HAP-1 (cell line): Measurements from ENCODE around the gene MED26.
A peak's percentile ranks its signal among the peaks of the same experiment; 100 is the strongest.

Experiments used
- DNase-seq, 2 experiments: peaks; one replicate each; pipeline ENCODE4 v3.0.0-alpha.2; 2016 to 2020; ENCODE audit warnings: low spot score in 2 of 2
- H3K27me3 ChIP-seq: fragments of 250-450 bp; sonication (Bioruptor Pico); 2 replicates; pipeline ENCODE4 v1.5.1; 2020; ENCODE audit warnings: low read depth, mild to moderate bottlenecking, moderate library complexity
- H3K36me3 ChIP-seq: fragments of 250-450 bp; sonication (Bioruptor Pico); replicated peaks from 2 replicates; pipeline ENCODE4 v1.5.1; 2020; ENCODE audit warnings: mild to moderate bottlenecking
- H3K4me1 ChIP-seq: fragments of 250-450 bp; sonication (Bioruptor Pico); 2 replicates; pipeline ENCODE4 v1.5.1; 2020; ENCODE audit warnings: mild to moderate bottlenecking
- H3K4me3 ChIP-seq: fragments of 250-450 bp; sonication (Bioruptor Pico); 2 replicates; pipeline ENCODE4 v1.5.1; 2020; ENCODE audit warnings: mild to moderate bottlenecking, moderate library complexity
- H3K9me3 ChIP-seq: fragments of 250-450 bp; sonication (Bioruptor Pico); 2 replicates; pipeline ENCODE4 v1.5.1; 2020; ENCODE audit warnings: mild to moderate bottlenecking, moderate library complexity
- in situ Hi-C: fragments of 300-500 bp; cut with MboI; formaldehyde crosslinking; loops from 3 replicates; pipeline ENCODE4 v1.14.3; 2020; ENCODE audit warnings: low sequenced_read_pairs, inconsistent platforms, mixed read lengths

Gene MED26

GRCh38 chr19:16587833-16588823 lies 39.9 kb downstream of the MED26 start:
- Histone ChIP-seq H3K4me3 (no peak overlapping the region), H3K27me3 (no peaks in the 10 kb centered on the region), H3K36me3 (0 out of 2 replicates have a peak, but pooled peaks cover 3% of the 10 kb centered on the region), H3K4me1 (peaks cover 7% of the 10 kb centered on the region), H3K9me3 (no peaks in the 10 kb centered on the region)
- no peak for DNase-seq
- in situ Hi-C loops: no loop called here

- Histone ChIP-seq H3K9me3 (no peaks in the 10 kb centered on the region), H3K27me3 (no peaks in the 10 kb centered on the region), H3K4me3 (no peak overlapping the region), H3K36me3 (0 out of 2 replicates have a peak, but pooled peaks cover 3% of the 10 kb centered on the region), H3K4me1 (peaks cover 7% of the 10 kb centered on the region)
- in situ Hi-C loops: no loop called here
- no peak for DNase-seq
Observed at GRCh38 chr19:16586991-16587832, 40.8 kb downstream of the MED26 start.

- Histone ChIP-seq H3K9me3 (no peaks in the 10 kb centered on the region), H3K27me3 (no peaks in the 10 kb centered on the region), H3K4me3 (no peak overlapping the region), H3K36me3 (0 out of 2 replicates have a peak, but pooled peaks cover 3% of the 10 kb centered on the region), H3K4me1 (peaks cover 7% of the 10 kb centered on the region)
- in situ Hi-C loops: no loop called here
- DNase-seq: no peak
Observed at GRCh38 chr19:16586477-16586871, 41.5 kb downstream of the MED26 start.

- no peak overlapping the region for H3K4me3 ChIP-seq
- H3K36me3 ChIP-seq: 0 out of 2 replicates have a peak, but pooled peaks cover 3% of the 10 kb centered on the region
- no peaks in the 10 kb centered on the region for H3K27me3 ChIP-seq
- no peak for DNase-seq
- in situ Hi-C loops: no loop called here
- peaks cover 7% of the 10 kb centered on the region for H3K4me1 ChIP-seq
- no peaks in the 10 kb centered on the region for H3K9me3 ChIP-seq
Observed at GRCh38 chr19:16585808-16586476, 42.1 kb downstream of the MED26 start.

- Histone ChIP-seq H3K4me1 (peaks cover 7% of the 10 kb centered on the region), H3K9me3 (no peaks in the 10 kb centered on the region), H3K36me3 (0 out of 2 replicates have a peak, but pooled peaks cover 3% of the 10 kb centered on the region), H3K4me3 (no peak overlapping the region), H3K27me3 (no peaks in the 10 kb centered on the region)
- no peak for DNase-seq
- in situ Hi-C loops: no loop called here
Observed at GRCh38 chr19:16585094-16585801, 42.8 kb downstream of the MED26 start.

- Histone ChIP-seq H3K36me3 (0 out of 2 replicates have a peak, but pooled peaks cover 3% of the 10 kb centered on the region), H3K4me3 (peak overlapping the region; percentile 16)
- in situ Hi-C loops: no loop called here
Observed at GRCh38 chr19:16584248-16585093, 43.5 kb downstream of the MED26 start.

GRCh38 chr19:16582486-16583261 lies 45.3 kb downstream of the MED26 start:
- H3K4me1 ChIP-seq: peaks cover 7% of the 10 kb centered on the region
- in situ Hi-C loops: no loop called here
- DNase-seq: no peak
- no peak overlapping the region for H3K4me3 ChIP-seq
- no peaks in the 10 kb centered on the region for H3K9me3 ChIP-seq
- no peaks in the 10 kb centered on the region for H3K27me3 ChIP-seq
- H3K36me3 ChIP-seq: peaks cover 11% of the 10 kb centered on the region; the same call in 1 of the 2 replicates

More at GRCh38 chr19:16584248-16585093, 43.5 kb downstream of the MED26 start:
- DNase-seq: peak; percentile 73 to 88
- Histone ChIP-seq H3K9me3 (no peaks in the 10 kb centered on the region), H3K4me1 (peaks cover 7% of the 10 kb centered on the region), H3K27me3 (no peaks in the 10 kb centered on the region)

- no peak overlapping the region for H3K4me3 ChIP-seq
- peaks cover 17% of the 10 kb centered on the region for H3K36me3 ChIP-seq
- DNase-seq: no peak
- in situ Hi-C loops: no loop called here
- H3K9me3 ChIP-seq: no peaks in the 10 kb centered on the region
- no peaks in the 10 kb centered on the region for H3K27me3 ChIP-seq
- peaks cover 7% of the 10 kb centered on the region for H3K4me1 ChIP-seq
Observed at GRCh38 chr19:16581971-16582343, 46.0 kb downstream of the MED26 start.

GRCh38 chr19:16581145-16581970 lies 46.6 kb downstream of the MED26 start:
- in situ Hi-C loops: no loop called here
- H3K9me3 ChIP-seq: no peaks in the 10 kb centered on the region
- no peak for DNase-seq
- H3K4me3 ChIP-seq: no peak overlapping the region
- peaks cover 7% of the 10 kb centered on the region for H3K4me1 ChIP-seq
- no peaks in the 10 kb centered on the region for H3K27me3 ChIP-seq
- peaks cover 23% of the 10 kb centered on the region for H3K36me3 ChIP-seq

- no peaks in the 10 kb centered on the region for H3K27me3 ChIP-seq
- no peaks in the 10 kb centered on the region for H3K9me3 ChIP-seq
- peaks cover 2% of the 10 kb centered on the region for H3K4me1 ChIP-seq
- DNase-seq: no peak
- no peak overlapping the region for H3K4me3 ChIP-seq
- peaks cover 41% of the 10 kb centered on the region for H3K36me3 ChIP-seq
- in situ Hi-C loops: no loop called here
Observed at GRCh38 chr19:16579381-16579780, 48.6 kb downstream of the MED26 start.

- peaks cover 37% of the 10 kb centered on the region for H3K36me3 ChIP-seq
- no peaks in the 10 kb centered on the region for H3K9me3 ChIP-seq
- no peaks in the 10 kb centered on the region for H3K27me3 ChIP-seq
- peaks cover 4% of the 10 kb centered on the region; the same call in 1 of the 2 replicates for H3K4me1 ChIP-seq
- no peak for DNase-seq
- no peak overlapping the region for H3K4me3 ChIP-seq
- in situ Hi-C loops: no loop called here
Observed at GRCh38 chr19:16577531-16577985, 50.4 kb downstream of the MED26 start.
